ENCODE data around the gene ENO1. TPM values are rescaled to one million over a fixed set of nuclear protein-coding genes. Genes with fewer than 3 reads are reported as not detected.

The ENO1 gene
- total RNA-seq = 1,000 to 10,000 TPM; 1,263 to 1,351 TPM
- polyA plus RNA-seq (2013, experiment 1 of 2) = 1,848 TPM
- 1,827 TPM for polyA plus RNA-seq (2013, experiment 2 of 2)
- long read RNA-seq, experiment 1, transcript ENO1-201 (12 exons, 1,781 nt) = major isoform, 569 of 903 reads
- long read RNA-seq, experiment 1, transcript ENO1-203 (9 exons, 2,548 nt) = minor isoform, 18 of 903 reads
- long read RNA-seq, experiment 1, partial matches to known transcripts = 256 of 903 reads
- long read RNA-seq, experiment 1, other reads (novel, unspliced or antisense) = 59 of 903 reads
- long read RNA-seq, experiment 2, transcript ENO1-203 (9 exons, 2,548 nt) = minor isoform, 9 of 2,393 reads
- long read RNA-seq, experiment 2, transcript ENO1-201 (12 exons, 1,781 nt) = major isoform, 2,199 of 2,393 reads
- long read RNA-seq, experiment 2, partial matches to known transcripts = 130 of 2,393 reads
- long read RNA-seq, experiment 2, other reads (novel, unspliced or antisense) = 55 of 2,393 reads
- long read RNA-seq, experiment 3, transcript ENO1-201 (12 exons, 1,781 nt) = major isoform, 13,684 of 14,015 reads
- long read RNA-seq, experiment 3, transcript ENO1-206 (3 exons, 1,247 nt) = minor isoform, 18 of 14,015 reads
- long read RNA-seq, experiment 3, transcript ENO1-203 (9 exons, 2,548 nt) = minor isoform, 5 of 14,015 reads
- long read RNA-seq, experiment 3, partial matches to known transcripts = 70 of 14,015 reads
- long read RNA-seq, experiment 3, other reads (novel, unspliced or antisense) = 238 of 14,015 reads
- long read RNA-seq, experiment 4, transcript ENO1-201 (12 exons, 1,781 nt) = major isoform, 6,473 of 7,018 reads
- long read RNA-seq, experiment 4, transcript ENO1-203 (9 exons, 2,548 nt) = minor isoform, 81 of 7,018 reads
- long read RNA-seq, experiment 4, partial matches to known transcripts = 377 of 7,018 reads
- long read RNA-seq, experiment 4, other reads (novel, unspliced or antisense) = 87 of 7,018 reads

GRCh38 chr1:8878448-8878697 is at the start of gene ENO1:
Gene ENO1, minus strand, starts transcription at chr1:8878686. Its CDS starts 3,778 bp downstream, at chr1:8874908.
- Histone ChIP-seq H3K9me3 (ENCODE audit: control insufficient read depth, low read length) (no peaks in the 10 kb centered on the region), H3K4me1 (ENCODE audit: control insufficient read depth, insufficient read depth, low read length) (peaks cover 29% of the 10 kb centered on the region), H3K27ac (ENCODE audit: low read depth, low read length) (peak within 1 kb of the TSS; percentile 91), H3K27me3 (ENCODE audit: control insufficient read depth, insufficient read depth, low read length, poor library complexity, severe bottlenecking) (no peaks in the 10 kb centered on the region), H3K36me3 (ENCODE audit: control insufficient read depth, insufficient read depth, low read length) (peaks cover 40% of the 10 kb centered on the region), H3K4me3 (ENCODE audit: low read length) (peak within 1 kb of the TSS; percentile 95), H3K9ac (ENCODE audit: extremely low read depth, low read length, poor library complexity, severe bottlenecking) (peak within 1 kb of the TSS; percentile 95)
- Mint-ChIP-seq H3K9me3 (no peaks in the 10 kb centered on the region), H3K27ac (peak within 1 kb of the TSS; percentile 98), H3K4me1 (peaks cover 44% of the 10 kb centered on the region), H3K36me3 (ENCODE audit: low read depth) (peaks cover 40% of the 10 kb centered on the region), H3K27me3 (ENCODE audit: insufficient read depth) (no peaks in the 10 kb centered on the region), H3K4me3 (peak within 1 kb of the TSS; percentile 95)
- DNase-seq = no peak
- no peak for TF ChIP-seq CTCF (conservative IDR thresholded peaks at IDR 0.05)
- 0% methylated on average over 4 to 24 of the region's 24 CpGs for WGBS, 2 experiments (ENCODE audit: insufficient coverage in 1 of 2, insufficient read length in 1 of 2)

- Histone ChIP-seq H3K9me3 (ENCODE audit: control insufficient read depth, low read length) (peaks cover 6% of the 10 kb centered on the region), H3K27me3 (ENCODE audit: control insufficient read depth, insufficient read depth, low read length, poor library complexity, severe bottlenecking) (no peaks in the 10 kb centered on the region), H3K9ac (ENCODE audit: extremely low read depth, low read length, poor library complexity, severe bottlenecking) (no peak overlapping the region), H3K36me3 (ENCODE audit: control insufficient read depth, insufficient read depth, low read length) (no peaks in the 10 kb centered on the region), H3K4me3 (ENCODE audit: low read length) (no peak overlapping the region), H3K4me1 (ENCODE audit: control insufficient read depth, insufficient read depth, low read length) (no peaks in the 10 kb centered on the region), H3K27ac (ENCODE audit: low read depth, low read length) (no peak overlapping the region)
- no peak for TF ChIP-seq CTCF (conservative IDR thresholded peaks at IDR 0.05)
- no peak overlapping the region for H3K4me3 Mint-ChIP-seq
- H3K36me3 Mint-ChIP-seq (ENCODE audit: low read depth) = no peaks in the 10 kb centered on the region
- H3K4me1 Mint-ChIP-seq = no peaks in the 10 kb centered on the region
- WGBS, 2 experiments (ENCODE audit: insufficient coverage in 1 of 2, insufficient read length in 1 of 2) = 88 to 93% methylated on average over 8 to 12 of the region's 12 CpGs
- no peaks in the 10 kb centered on the region for H3K9me3 Mint-ChIP-seq
- no peaks in the 10 kb centered on the region for H3K27me3 Mint-ChIP-seq (ENCODE audit: insufficient read depth)
- no peak overlapping the region for H3K27ac Mint-ChIP-seq
- DNase-seq = no peak
Measured at GRCh38 chr1:8926707-8927694, 48.5 kb upstream of the ENO1 start.

GRCh38 chr1:8925960-8926359 is 47.5 kb upstream of the ENO1 start:
- no peak for TF ChIP-seq CTCF (conservative IDR thresholded peaks at IDR 0.05)
- Histone ChIP-seq H3K27ac (ENCODE audit: low read depth, low read length) (no peak overlapping the region), H3K4me1 (ENCODE audit: control insufficient read depth, insufficient read depth, low read length) (no peaks in the 10 kb centered on the region), H3K9ac (ENCODE audit: extremely low read depth, low read length, poor library complexity, severe bottlenecking) (no peak overlapping the region), H3K9me3 (ENCODE audit: control insufficient read depth, low read length) (peaks cover 6% of the 10 kb centered on the region), H3K36me3 (ENCODE audit: control insufficient read depth, insufficient read depth, low read length) (no peaks in the 10 kb centered on the region), H3K4me3 (ENCODE audit: low read length) (no peak overlapping the region), H3K27me3 (ENCODE audit: control insufficient read depth, insufficient read depth, low read length, poor library complexity, severe bottlenecking) (no peaks in the 10 kb centered on the region)
- Mint-ChIP-seq H3K27me3 (ENCODE audit: insufficient read depth) (no peaks in the 10 kb centered on the region), H3K27ac (no peak overlapping the region), H3K4me1 (no peaks in the 10 kb centered on the region), H3K9me3 (no peaks in the 10 kb centered on the region), H3K36me3 (ENCODE audit: low read depth) (no peaks in the 10 kb centered on the region), H3K4me3 (no peak overlapping the region)
- WGBS, 2 experiments (ENCODE audit: insufficient coverage in 1 of 2, insufficient read length in 1 of 2) = 91% methylated on average over 8 to 9 of the region's 9 CpGs
- no peak for DNase-seq
